ENCODE data around the gene SPATA31D3.
"Not testable (repeated sequence)": the region's sequence is repeated elsewhere in the genome, so short reads cannot be mapped to it uniquely, and the experiment has no call there.

SPATA31D3 gene

GRCh38 chr9:81943393-81943792 lies at the start of gene SPATA31D3:
Gene SPATA31D3, plus strand, starts transcription at chr9:81943500. Its CDS starts 86 bp downstream, at chr9:81943586.
- not testable (repeated sequence) for DNase-seq

- no peak for DNase-seq
Measured at GRCh38 chr9:81893929-81894328, 49.4 kb upstream of the SPATA31D3 start.

GRCh38 chr9:81894891-81895290 lies 48.4 kb upstream of the SPATA31D3 start:
- no peak for DNase-seq

GRCh38 chr9:81896070-81896469 lies 47.2 kb upstream of the SPATA31D3 start:
- DNase-seq = no peak

- DNase-seq = no peak
Measured at GRCh38 chr9:81898851-81899250, 44.4 kb upstream of the SPATA31D3 start.

- DNase-seq = no peak
Measured at GRCh38 chr9:81902196-81902595, 41.1 kb upstream of the SPATA31D3 start.

- DNase-seq = no peak
Measured at GRCh38 chr9:81902626-81903025, 40.7 kb upstream of the SPATA31D3 start.

GRCh38 chr9:81906671-81907070 lies 36.6 kb upstream of the SPATA31D3 start:
- no peak for DNase-seq

- no peak for DNase-seq
Measured at GRCh38 chr9:81912135-81912534, 31.2 kb upstream of the SPATA31D3 start.

- DNase-seq = no peak
Measured at GRCh38 chr9:81915801-81916505, 27.3 kb upstream of the SPATA31D3 start.

GRCh38 chr9:81918507-81918906 lies 24.8 kb upstream of the SPATA31D3 start:
- DNase-seq = not testable (repeated sequence)

GRCh38 chr9:81928305-81928704 lies 15.0 kb upstream of the SPATA31D3 start, which contains the start of gene SPATA31D4:
Gene SPATA31D4, plus strand, starts transcription at chr9:81928428. Its CDS starts 86 bp downstream, at chr9:81928514.
- not testable (repeated sequence) for DNase-seq

GRCh38 chr9:81930147-81930546 lies 13.2 kb upstream of the SPATA31D3 start:
- not testable (repeated sequence) for DNase-seq

GRCh38 chr9:81933547-81933946 lies 9.8 kb upstream of the SPATA31D3 start:
- DNase-seq = not testable (repeated sequence)

- DNase-seq = not testable (repeated sequence)
Measured at GRCh38 chr9:81948650-81949049, 5.3 kb downstream of the SPATA31D3 start.

- DNase-seq = no peak
Measured at GRCh38 chr9:81953096-81953495, 9.8 kb downstream of the SPATA31D3 start.

GRCh38 chr9:81955625-81956024 lies 12.3 kb downstream of the SPATA31D3 start:
- DNase-seq = no peak

- no peak for DNase-seq
Measured at GRCh38 chr9:81964218-81965171, 21.2 kb downstream of the SPATA31D3 start.

- no peak for DNase-seq
Measured at GRCh38 chr9:81968026-81968425, 24.7 kb downstream of the SPATA31D3 start.

- DNase-seq = no peak
Measured at GRCh38 chr9:81969971-81970370, 26.7 kb downstream of the SPATA31D3 start.

GRCh38 chr9:81971727-81972126 lies 28.4 kb downstream of the SPATA31D3 start:
- DNase-seq = no peak

GRCh38 chr9:81974764-81975163 lies 31.5 kb downstream of the SPATA31D3 start:
- DNase-seq = no peak

- no peak for DNase-seq
Measured at GRCh38 chr9:81976351-81976750, 33.1 kb downstream of the SPATA31D3 start.

GRCh38 chr9:81979196-81979595 lies 35.9 kb downstream of the SPATA31D3 start:
- DNase-seq = no peak

All from NCI-H2081 (cell line).